HCT116 (cell line): ENCODE measurements around the gene PROM2.

Experiments used
- EGR1 ChIP-seq: IDR thresholded peaks from 2 replicates; pipeline ENCODE4 v1.6.1; 2012; ENCODE audit warnings: low read depth
- EZH2phosphoT487 ChIP-seq: fragments of 200-600 bp; IDR thresholded peaks from 2 replicates; pipeline ENCODE4 v1.6.1; 2018; ENCODE audit warnings: antibody characterized with exemption, borderline replicate concordance
- FOSL1 ChIP-seq: IDR thresholded peaks from 2 replicates; pipeline ENCODE4 v1.6.1; 2012; ENCODE audit warnings: low read depth
- POLR2A ChIP-seq: IDR thresholded peaks from 2 replicates; pipeline ENCODE4 v1.7.0; 2011; ENCODE audit warnings: borderline replicate concordance; ENCODE audit not compliant: insufficient read depth, insufficient read length; ENCODE audit errors: extremely low read depth
- POLR2AphosphoS5 ChIP-seq: IDR thresholded peaks from 2 replicates; pipeline ENCODE4 v1.6.1; 2011; ENCODE audit warnings: mild to moderate bottlenecking, low read depth, low read length, moderate library complexity
- RAD21 ChIP-seq: IDR thresholded peaks from 2 replicates; pipeline ENCODE4 v1.6.1; 2012; ENCODE audit warnings: low read depth, mild to moderate bottlenecking
- SIN3A ChIP-seq: IDR thresholded peaks from 2 replicates; pipeline ENCODE4 v1.6.1; 2012; ENCODE audit warnings: low read depth
- SRF ChIP-seq: IDR thresholded peaks from 2 replicates; pipeline ENCODE4 v1.6.1; 2012; ENCODE audit warnings: low read depth
- YY1 ChIP-seq: IDR thresholded peaks from 2 replicates; pipeline ENCODE4 v1.6.1; 2011; ENCODE audit warnings: low read length, low read depth, moderate library complexity, mild to moderate bottlenecking; ENCODE audit not compliant: insufficient replicate concordance; ENCODE audit errors: extremely low read depth
- TF ChIP-seq, protein P1 (sequence below), 3 experiments: fragments of 200-600 bp in 1 of 3; sonication (generic) in 1 of 3; IDR thresholded peaks in 2 of 3; conservative IDR thresholded peaks in 1 of 3; 2 replicates each; pipeline ENCODE4 v1.5.1; 2012 to 2017; ENCODE audit warnings: low read depth in 2 of 3, low read length in 2 of 3, antibody characterized with exemption in 1 of 3, borderline replicate concordance in 1 of 3, control low read depth in 1 of 3, mild to moderate bottlenecking in 1 of 3, mixed read lengths in 1 of 3, mixed run types in 1 of 3, moderate library complexity in 1 of 3; ENCODE audit not compliant: insufficient read depth in 1 of 3
- TF ChIP-seq, protein P2 (sequence below): IDR thresholded peaks from 2 replicates; pipeline ENCODE4 v1.6.1; 2012
- TF ChIP-seq, protein P3 (sequence below): IDR thresholded peaks from 2 replicates; pipeline ENCODE4 v1.6.1; 2011; ENCODE audit warnings: mild to moderate bottlenecking, low read length, moderate library complexity; ENCODE audit not compliant: insufficient replicate concordance; ENCODE audit errors: extremely low read depth

DNA sequence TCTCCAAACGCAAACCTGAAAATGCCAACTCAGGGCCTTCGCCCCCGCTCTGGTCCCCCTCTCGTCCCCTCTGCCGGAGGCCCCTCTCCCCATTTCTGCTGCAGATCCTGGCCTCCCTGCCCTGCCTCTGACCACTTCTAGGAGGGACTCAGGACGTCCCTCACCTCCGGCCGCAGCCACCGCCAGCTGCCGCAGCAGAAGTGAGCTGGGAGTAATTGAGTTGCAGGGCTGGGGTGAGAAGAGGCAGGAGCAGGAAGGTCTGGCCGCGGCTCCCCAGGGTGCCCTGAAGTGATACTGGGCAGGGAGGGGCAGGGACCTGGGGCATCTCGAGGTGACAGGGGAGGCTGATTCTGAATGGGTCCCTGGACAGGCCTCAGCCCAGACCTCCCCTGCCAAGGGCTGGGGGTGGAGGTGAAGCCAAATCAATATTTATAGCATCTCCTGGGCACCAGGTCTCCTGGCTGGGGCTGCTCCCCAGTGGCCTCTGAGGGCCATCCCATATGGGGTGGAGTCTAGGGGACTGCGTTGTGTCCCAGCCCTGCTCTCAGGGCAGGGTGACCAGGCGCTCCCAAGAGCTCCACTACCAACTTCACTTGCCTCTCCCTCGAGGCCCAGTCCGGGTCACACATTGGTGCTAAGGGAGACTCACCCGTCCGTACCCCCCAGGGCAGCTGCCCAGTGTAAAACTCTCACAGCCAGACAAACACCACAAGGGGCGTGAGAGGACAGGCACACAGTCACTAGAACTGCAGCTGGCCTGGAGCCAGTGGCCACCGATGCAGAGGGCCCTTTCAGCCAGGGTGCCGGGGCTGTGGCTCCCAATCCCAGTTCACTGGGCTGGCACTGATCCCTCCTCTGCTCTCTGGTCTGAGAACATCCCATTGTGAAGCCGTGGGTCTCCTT, 55.9 kb downstream of the PROM2 start:
- TF ChIP-seq POLR2A (no peak), FOSL1 (no peak), YY1 (no peak), SRF (no peak), RAD21 (no peak), SIN3A (no peak), EZH2phosphoT487 (no peak), POLR2AphosphoS5 (no peak), EGR1 (no peak)
- TF ChIP-seq, protein P1, sequence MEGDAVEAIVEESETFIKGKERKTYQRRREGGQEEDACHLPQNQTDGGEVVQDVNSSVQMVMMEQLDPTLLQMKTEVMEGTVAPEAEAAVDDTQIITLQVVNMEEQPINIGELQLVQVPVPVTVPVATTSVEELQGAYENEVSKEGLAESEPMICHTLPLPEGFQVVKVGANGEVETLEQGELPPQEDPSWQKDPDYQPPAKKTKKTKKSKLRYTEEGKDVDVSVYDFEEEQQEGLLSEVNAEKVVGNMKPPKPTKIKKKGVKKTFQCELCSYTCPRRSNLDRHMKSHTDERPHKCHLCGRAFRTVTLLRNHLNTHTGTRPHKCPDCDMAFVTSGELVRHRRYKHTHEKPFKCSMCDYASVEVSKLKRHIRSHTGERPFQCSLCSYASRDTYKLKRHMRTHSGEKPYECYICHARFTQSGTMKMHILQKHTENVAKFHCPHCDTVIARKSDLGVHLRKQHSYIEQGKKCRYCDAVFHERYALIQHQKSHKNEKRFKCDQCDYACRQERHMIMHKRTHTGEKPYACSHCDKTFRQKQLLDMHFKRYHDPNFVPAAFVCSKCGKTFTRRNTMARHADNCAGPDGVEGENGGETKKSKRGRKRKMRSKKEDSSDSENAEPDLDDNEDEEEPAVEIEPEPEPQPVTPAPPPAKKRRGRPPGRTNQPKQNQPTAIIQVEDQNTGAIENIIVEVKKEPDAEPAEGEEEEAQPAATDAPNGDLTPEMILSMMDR (IDR thresholded peaks at IDR 0.05 in 2 of 3, conservative IDR thresholded peaks at IDR 0.05 in 1 of 3; ENCODE audit: borderline replicate concordance in 1 of 3, insufficient read depth in 1 of 3, low read depth in 2 of 3, low read length in 2 of 3) = no peak
- TF ChIP-seq, protein P2, sequence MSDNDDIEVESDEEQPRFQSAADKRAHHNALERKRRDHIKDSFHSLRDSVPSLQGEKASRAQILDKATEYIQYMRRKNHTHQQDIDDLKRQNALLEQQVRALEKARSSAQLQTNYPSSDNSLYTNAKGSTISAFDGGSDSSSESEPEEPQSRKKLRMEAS = no peak
- TF ChIP-seq, protein P3, sequence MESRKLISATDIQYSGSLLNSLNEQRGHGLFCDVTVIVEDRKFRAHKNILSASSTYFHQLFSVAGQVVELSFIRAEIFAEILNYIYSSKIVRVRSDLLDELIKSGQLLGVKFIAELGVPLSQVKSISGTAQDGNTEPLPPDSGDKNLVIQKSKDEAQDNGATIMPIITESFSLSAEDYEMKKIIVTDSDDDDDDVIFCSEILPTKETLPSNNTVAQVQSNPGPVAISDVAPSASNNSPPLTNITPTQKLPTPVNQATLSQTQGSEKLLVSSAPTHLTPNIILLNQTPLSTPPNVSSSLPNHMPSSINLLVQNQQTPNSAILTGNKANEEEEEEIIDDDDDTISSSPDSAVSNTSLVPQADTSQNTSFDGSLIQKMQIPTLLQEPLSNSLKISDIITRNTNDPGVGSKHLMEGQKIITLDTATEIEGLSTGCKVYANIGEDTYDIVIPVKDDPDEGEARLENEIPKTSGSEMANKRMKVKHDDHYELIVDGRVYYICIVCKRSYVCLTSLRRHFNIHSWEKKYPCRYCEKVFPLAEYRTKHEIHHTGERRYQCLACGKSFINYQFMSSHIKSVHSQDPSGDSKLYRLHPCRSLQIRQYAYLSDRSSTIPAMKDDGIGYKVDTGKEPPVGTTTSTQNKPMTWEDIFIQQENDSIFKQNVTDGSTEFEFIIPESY = no peak
